Spinal cord (tissue), 10 donors: ENCODE measurements around the gene PTEN. TPM values are rescaled to one million over a fixed set of nuclear protein-coding genes. Genes with fewer than 3 reads are reported as not detected.

Experiments used
- DNase-seq, 6 donors: peaks; one replicate each; pipeline versions ENCODE4 v3.0.0 to v3.0.0-alpha.2; 2013 to 2015; ENCODE audit warnings: low spot score in 6 of 6, low read depth in 4 of 6
- H3K27ac ChIP-seq: one replicate; pipeline ENCODE4 v1.5.1; 2013; ENCODE audit warnings: low read depth, low read length, control low read depth
- H3K27me3 ChIP-seq: one replicate; pipeline ENCODE4 v1.6.1; 2013; ENCODE audit warnings: low read length; ENCODE audit not compliant: control insufficient read depth, insufficient read depth
- H3K36me3 ChIP-seq: one replicate; pipeline ENCODE4 v1.6.1; 2013; ENCODE audit warnings: low read length; ENCODE audit not compliant: control insufficient read depth, insufficient read depth
- H3K4me1 ChIP-seq: one replicate; pipeline ENCODE4 v1.6.1; 2013; ENCODE audit warnings: low read length; ENCODE audit not compliant: control insufficient read depth, insufficient read depth
- H3K4me3 ChIP-seq: one replicate; pipeline ENCODE4 v1.5.1; 2013; ENCODE audit warnings: low read depth, low read length, control low read depth
- H3K9me3 ChIP-seq: one replicate; pipeline ENCODE4 v1.6.1; 2013; ENCODE audit warnings: low read length; ENCODE audit not compliant: control insufficient read depth, insufficient read depth
- WGBS: methylation state at CpG from one replicate; pipeline ENCODE4 v1.1.5; 2013; ENCODE audit warnings: missing lambda C conversion rate; ENCODE audit not compliant: insufficient coverage; 5-methylcytosine and 5-hydroxymethylcytosine counted together
- long read RNA-seq, 4 donors: transcript quantifications; one replicate each; lab custom pipeline, GENCODE V29; 2026
- polyA plus RNA-seq, 2 donors: library from polyadenylated mRNA; unstranded; fragments of 120-200 nt; gene quantifications; one replicate each; pipeline ENCODE4 v1.2.1, GENCODE V29; 2013; ENCODE audit not compliant: insufficient read length in 2 of 2
- total RNA-seq, 2 donors: library from RNA; depleted of rRNA in 1 of 2; stranded (reverse); fragments of 120-200 nt in 1 of 2; fragments of >200 nt in 1 of 2; gene quantifications; one replicate each; pipeline versions ENCODE4 v1.2.3 to v1.2.4, GENCODE V29; 2013 to 2014
- donor health status: healthy.

PTEN gene
- total RNA-seq (100 to 1,000 TPM; 177 to 217 TPM), polyA plus RNA-seq (10 to 100 TPM; 64.4 to 77.0 TPM)
- long read RNA-seq, donor 1, full-length matches to known transcripts: 10 of 128 reads
- long read RNA-seq, donor 1, partial matches to known transcripts: 118 of 128 reads
- long read RNA-seq, donor 1, other reads (novel, unspliced or antisense): 0 of 128 reads
- long read RNA-seq, donor 2, full-length matches to known transcripts: 6 of 6 reads
- long read RNA-seq, donor 2, partial matches to known transcripts: 0 of 6 reads
- long read RNA-seq, donor 2, other reads (novel, unspliced or antisense): 0 of 6 reads
- long read RNA-seq, donor 3, full-length matches to known transcripts: 9 of 14 reads
- long read RNA-seq, donor 3, partial matches to known transcripts: 5 of 14 reads
- long read RNA-seq, donor 3, other reads (novel, unspliced or antisense): 0 of 14 reads
- long read RNA-seq, donor 4, full-length matches to known transcripts: 12 of 18 reads
- long read RNA-seq, donor 4, partial matches to known transcripts: 6 of 18 reads
- long read RNA-seq, donor 4, other reads (novel, unspliced or antisense): 0 of 18 reads

DNA sequence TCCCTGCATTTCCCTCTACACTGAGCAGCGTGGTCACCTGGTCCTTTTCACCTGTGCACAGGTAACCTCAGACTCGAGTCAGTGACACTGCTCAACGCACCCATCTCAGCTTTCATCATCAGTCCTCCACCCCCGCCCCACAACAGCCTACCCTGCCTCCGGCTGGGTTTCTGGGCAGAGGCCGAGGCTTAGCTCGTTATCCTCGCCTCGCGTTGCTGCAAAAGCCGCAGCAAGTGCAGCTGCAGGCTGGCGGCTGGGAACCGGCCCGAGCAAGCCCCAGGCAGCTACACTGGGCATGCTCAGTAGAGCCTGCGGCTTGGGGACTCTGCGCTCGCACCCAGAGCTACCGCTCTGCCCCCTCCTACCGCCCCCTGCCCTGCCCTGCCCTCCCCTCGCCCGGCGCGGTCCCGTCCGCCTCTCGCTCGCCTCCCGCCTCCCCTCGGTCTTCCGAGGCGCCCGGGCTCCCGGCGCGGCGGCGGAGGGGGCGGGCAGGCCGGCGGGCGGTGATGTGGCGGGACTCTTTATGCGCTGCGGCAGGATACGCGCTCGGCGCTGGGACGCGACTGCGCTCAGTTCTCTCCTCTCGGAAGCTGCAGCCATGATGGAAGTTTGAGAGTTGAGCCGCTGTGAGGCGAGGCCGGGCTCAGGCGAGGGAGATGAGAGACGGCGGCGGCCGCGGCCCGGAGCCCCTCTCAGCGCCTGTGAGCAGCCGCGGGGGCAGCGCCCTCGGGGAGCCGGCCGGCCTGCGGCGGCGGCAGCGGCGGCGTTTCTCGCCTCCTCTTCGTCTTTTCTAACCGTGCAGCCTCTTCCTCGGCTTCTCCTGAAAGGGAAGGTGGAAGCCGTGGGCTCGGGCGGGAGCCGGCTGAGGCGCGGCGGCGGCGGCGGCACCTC, at the start of gene PTEN, which contains the start of gene KLLN:
Gene PTEN (plus strand): TSS at position 573 of the 891 bp plus-strand sequence. CDS start 845 bp downstream, outside the sequence.
Gene KLLN (minus strand): TSS at position 481 of the 891 bp plus-strand sequence. CDS start 1,046 bp downstream, outside the sequence.
- H3K27ac ChIP-seq: peak within 1 kb of the TSS; percentile 99
- DNase-seq: peak in 5 of 6 donors; percentile 86 to 98 (median 92)
- peaks cover 11% of the 10 kb centered on the region for H3K4me1 ChIP-seq
- H3K36me3 ChIP-seq: no peaks in the 10 kb centered on the region
- no peaks in the 10 kb centered on the region for H3K9me3 ChIP-seq
- no peaks in the 10 kb centered on the region for H3K27me3 ChIP-seq
- 0% methylated on average over 88 of the region's 89 CpGs for WGBS
- peak within 1 kb of the TSS; percentile 99 for H3K4me3 ChIP-seq

DNA sequence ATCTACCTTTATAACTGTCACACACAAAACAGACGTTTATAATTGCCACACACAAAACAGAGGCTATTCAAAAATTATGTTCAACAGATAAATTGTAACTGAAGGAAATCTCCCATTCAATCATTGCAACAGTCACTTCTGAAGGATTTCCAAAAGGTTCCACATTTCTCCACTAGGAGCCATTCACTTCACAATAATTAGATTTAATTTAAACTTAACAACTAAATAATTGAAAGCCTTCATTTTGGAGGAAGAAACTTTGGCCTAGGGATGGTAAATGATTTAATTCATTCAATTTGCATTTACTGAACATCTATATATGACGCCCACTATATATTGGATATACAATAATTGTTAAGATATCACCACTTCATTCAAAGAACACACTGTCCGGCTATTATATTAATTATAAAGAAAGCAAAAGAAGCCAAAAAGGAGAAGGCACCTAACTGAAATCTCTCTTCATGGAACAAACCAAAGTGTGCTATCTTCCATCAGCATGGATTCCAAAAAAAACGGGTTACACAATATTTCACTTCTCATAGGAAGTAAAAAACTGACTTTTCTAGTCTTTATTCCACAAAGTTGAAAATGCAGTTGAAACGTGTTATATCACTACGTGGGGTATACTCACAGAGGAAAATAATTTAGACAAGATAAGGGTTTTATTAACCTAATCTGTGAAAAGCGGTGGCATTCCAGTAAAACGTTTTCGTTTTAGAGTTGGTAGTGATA, 47.1 kb upstream of the PTEN start:
- Histone ChIP-seq H3K4me1 (peaks cover 9% of the 10 kb centered on the region), H3K27ac (no peak overlapping the region), H3K36me3 (no peaks in the 10 kb centered on the region), H3K27me3 (no peaks in the 10 kb centered on the region), H3K9me3 (no peaks in the 10 kb centered on the region), H3K4me3 (no peak overlapping the region)
- no CpG with 5 or more reads among the region's 9 CpGs for WGBS
- no peak for DNase-seq

DNA sequence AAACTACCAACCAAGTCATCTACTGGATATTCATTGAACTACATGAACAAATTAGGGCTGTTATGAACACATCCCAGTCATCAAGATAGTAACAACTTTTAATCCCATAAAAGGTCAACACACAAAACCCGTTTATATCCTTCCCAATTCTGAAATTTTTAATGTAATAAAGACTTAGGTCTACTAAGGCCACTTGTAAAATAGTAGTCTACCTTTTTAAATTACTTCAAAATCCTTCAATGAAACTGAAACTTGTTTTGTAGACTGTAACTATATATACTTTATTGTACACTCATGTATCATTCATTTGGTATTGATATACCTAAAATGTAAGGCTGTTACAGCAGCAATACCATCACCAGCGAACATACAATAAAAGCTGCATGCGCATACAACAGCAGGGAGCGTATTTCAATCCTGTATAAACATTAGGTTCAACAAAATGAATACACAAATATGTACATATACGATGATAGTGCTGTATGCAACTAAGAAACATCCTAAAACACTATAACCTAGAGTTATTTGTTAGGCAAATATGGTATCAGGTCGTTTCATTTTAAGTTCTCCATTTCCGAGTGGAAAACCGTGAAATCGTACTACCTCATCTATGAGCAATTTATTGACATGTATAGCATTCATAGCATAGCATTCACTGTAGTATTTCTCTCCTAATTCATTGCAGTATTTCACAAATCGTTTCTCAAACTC, 46.4 kb upstream of the PTEN start:
- H3K4me3 ChIP-seq: peak overlapping the region; percentile 93
- peak in 2 of 6 donors; percentile 1 to 23 for DNase-seq
- H3K27ac ChIP-seq: peak overlapping the region; percentile 82
- H3K4me1 ChIP-seq: peaks cover 9% of the 10 kb centered on the region
- no peaks in the 10 kb centered on the region for H3K36me3 ChIP-seq
- WGBS: 8% methylated on average over 4 of the region's 10 CpGs
- no peaks in the 10 kb centered on the region for H3K9me3 ChIP-seq
- no peaks in the 10 kb centered on the region for H3K27me3 ChIP-seq

DNA sequence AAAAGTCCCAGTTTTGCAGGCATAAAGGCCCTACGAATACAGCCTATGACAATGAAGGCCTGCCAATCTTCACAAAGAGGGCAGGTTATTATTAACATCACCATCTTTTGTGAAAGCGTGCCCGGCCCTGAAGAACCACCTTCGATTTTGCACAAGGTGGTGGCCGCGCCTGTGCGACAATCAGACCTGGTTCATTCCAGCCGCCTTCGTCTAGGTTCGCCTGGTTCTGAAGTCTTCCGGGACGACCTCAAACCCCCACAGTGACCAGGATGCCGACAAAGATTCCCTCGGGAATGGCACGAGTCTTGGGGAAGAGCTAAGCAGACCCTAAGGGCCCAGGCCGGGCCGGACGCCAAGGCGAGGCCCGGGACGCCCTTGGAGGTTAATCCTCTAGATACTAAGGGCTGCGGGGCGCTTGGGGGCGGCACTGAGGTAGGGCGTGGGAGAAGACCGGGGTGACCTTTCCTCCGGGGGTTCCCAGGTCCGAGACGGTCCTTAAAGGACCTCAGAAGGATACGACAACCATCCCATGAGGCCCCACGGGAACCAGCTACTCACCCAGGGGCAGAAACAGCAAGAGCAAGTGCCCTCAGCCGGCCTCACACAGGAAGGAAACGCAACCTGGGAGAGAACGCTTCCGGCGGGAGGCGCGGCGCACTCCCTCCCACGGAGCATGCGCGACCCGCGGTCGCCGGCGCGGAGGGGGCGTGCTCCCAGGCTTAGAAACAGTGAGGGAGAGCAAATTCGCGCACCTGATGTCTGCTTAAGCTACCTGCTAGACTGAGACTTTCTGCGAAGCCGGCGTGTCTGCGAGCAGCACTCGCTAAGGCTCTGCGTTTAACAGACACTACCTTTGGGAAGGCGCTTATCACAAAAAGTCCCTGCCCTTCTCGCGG, 45.6 kb upstream of the PTEN start, which contains the start of gene ATAD1:
Gene ATAD1 (minus strand): TSS at position 618 of the 896 bp plus-strand sequence. CDS start 3,627 bp downstream, outside the sequence.
- Histone ChIP-seq H3K4me3 (peak within 1 kb of the TSS; percentile 93), H3K4me1 (peaks cover 9% of the 10 kb centered on the region), H3K27me3 (no peaks in the 10 kb centered on the region), H3K9me3 (no peaks in the 10 kb centered on the region), H3K27ac (peak within 1 kb of the TSS; percentile 82), H3K36me3 (no peaks in the 10 kb centered on the region)
- DNase-seq: peak; percentile 70 to 96 (median 84)
- 0% methylated on average over 54 of the region's 60 CpGs for WGBS

DNA sequence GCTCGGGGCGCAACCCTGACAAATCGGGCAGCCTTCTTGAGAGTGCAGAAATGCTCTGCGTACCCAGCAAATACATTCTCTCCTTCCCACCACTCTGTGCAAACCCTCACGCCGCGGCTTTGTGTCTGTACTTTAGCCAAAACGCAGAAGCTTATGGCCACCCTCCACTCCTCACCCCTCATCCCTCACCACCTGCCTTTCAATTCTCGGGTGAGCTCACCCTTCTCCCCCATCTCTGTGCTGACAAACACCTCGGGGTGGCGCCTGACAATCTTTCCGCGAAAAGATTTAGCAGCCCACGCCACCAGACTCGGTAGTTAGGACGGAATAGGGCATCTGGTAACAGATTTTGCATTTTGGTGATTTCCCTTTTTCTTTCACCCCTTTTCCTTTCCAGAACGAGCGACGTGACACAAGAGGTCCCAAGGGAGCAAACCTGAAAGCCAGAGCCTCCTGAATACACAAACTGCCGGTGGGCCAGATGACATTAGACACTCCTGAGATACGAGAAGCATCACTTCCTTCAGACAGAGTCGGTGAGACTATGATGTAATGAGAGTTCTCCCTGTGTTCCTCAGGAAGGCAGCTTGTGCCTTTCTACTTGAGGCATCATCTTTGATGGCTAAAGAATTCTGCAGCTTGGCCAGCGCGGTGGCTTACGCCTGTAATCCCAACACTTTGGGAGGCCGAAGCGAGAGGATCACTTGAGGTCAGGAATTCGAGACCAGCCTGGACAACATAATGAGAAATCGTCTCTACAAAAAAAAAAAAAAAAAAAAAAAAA, 44.7 kb upstream of the PTEN start:
- Histone ChIP-seq H3K4me3 (peak overlapping the region; percentile 93), H3K36me3 (no peaks in the 10 kb centered on the region), H3K9me3 (no peaks in the 10 kb centered on the region), H3K27ac (peak overlapping the region; percentile 82), H3K27me3 (no peaks in the 10 kb centered on the region), H3K4me1 (peaks cover 9% of the 10 kb centered on the region)
- DNase-seq: peak in 4 of 6 donors; percentile 23 to 83 (median 40)
- 8% methylated on average over 15 of the region's 29 CpGs for WGBS

DNA sequence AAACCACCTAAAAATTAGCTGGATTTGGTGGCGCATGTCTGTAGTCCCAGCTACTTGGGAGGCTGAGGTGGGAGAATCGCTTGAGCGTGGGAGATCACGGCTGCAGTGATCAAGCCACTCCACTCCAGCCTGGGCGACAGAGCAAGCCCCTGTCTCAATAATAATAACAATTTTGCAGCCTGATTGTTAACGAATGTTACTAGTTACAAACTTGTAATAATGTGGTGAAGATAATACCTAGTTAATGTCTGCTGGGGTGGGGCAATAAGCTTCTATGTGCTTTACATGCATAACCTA, 44.2 kb upstream of the PTEN start:
- Histone ChIP-seq H3K36me3 (no peaks in the 10 kb centered on the region), H3K4me1 (peaks cover 9% of the 10 kb centered on the region), H3K4me3 (no peak overlapping the region), H3K27ac (no peak overlapping the region), H3K27me3 (no peaks in the 10 kb centered on the region), H3K9me3 (no peaks in the 10 kb centered on the region)
- DNase-seq: no peak
- WGBS: no CpG with 5 or more reads among the region's 6 CpGs

DNA sequence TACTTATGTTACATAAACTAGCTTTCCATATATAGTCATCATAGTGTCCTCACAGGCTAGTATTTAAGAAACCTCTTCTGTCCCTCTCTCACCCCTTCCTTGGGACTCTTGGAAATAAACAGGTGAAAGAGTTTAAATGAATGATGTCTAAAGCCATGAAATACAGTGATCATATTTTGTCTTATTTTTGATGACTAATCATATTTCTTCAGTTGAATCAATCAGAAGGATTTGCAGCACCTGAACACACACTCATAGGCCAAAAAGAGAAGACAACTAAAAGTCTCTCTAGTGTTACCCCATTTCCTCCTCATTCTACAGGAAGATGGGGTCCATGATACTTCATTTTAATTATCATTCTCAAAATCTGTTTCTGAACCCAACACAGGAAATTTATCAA, 36.8 kb upstream of the PTEN start:
- no peaks in the 10 kb centered on the region for H3K27me3 ChIP-seq
- no peaks in the 10 kb centered on the region for H3K4me1 ChIP-seq
- H3K27ac ChIP-seq: no peak overlapping the region
- DNase-seq: no peak
- H3K9me3 ChIP-seq: no peaks in the 10 kb centered on the region
- H3K4me3 ChIP-seq: no peak overlapping the region
- H3K36me3 ChIP-seq: no peaks in the 10 kb centered on the region
